Neural progenitor cell (in vitro differentiated cells): Measurements from ENCODE around the gene SRRM4. TPM values are rescaled to one million over a fixed set of nuclear protein-coding genes. Genes with fewer than 3 reads are reported as not detected.

ENCODE experiments used
- DNase-seq: peaks from one replicate; pipeline ENCODE4 v3.0.0-alpha.2; 2016; ENCODE audit warnings: low spot score
- H2AFZ ChIP-seq: fragments of 200-600 bp; sonication (generic); replicated peaks from 2 replicates; pipeline ENCODE4 v1.6.1; 2016; ENCODE audit warnings: antibody characterized with exemption
- H3F3A ChIP-seq: fragments of 200-600 bp; sonication (generic); 2 replicates; pipeline ENCODE4 v1.6.1; 2016; ENCODE audit warnings: antibody characterized with exemption, low read depth
- H3K27ac ChIP-seq: fragments of 200-600 bp; sonication (generic); 2 replicates; pipeline ENCODE4 v1.5.1; 2016; ENCODE audit warnings: mild to moderate bottlenecking
- H3K27me3 ChIP-seq: fragments of 200-600 bp; sonication (generic); 2 replicates; pipeline ENCODE4 v1.6.1; 2016; ENCODE audit warnings: mild to moderate bottlenecking, moderate library complexity
- H3K36me3 ChIP-seq: fragments of 200-600 bp; sonication (generic); 2 replicates; pipeline ENCODE4 v1.5.1; 2016
- H3K4me1 ChIP-seq: fragments of 200-600 bp; sonication (generic); 2 replicates; pipeline ENCODE4 v1.6.1; 2016; ENCODE audit warnings: mixed run types
- H3K4me2 ChIP-seq: fragments of 200-600 bp; sonication (generic); 2 replicates; pipeline ENCODE4 v1.6.1; 2016
- H3K4me3 ChIP-seq: fragments of 200-600 bp; sonication (generic); 2 replicates; pipeline ENCODE4 v1.5.1; 2016
- H3K79me2 ChIP-seq: fragments of 200-600 bp; sonication (generic); 2 replicates; pipeline ENCODE4 v1.6.1; 2016; ENCODE audit warnings: low read depth
- H3K9ac ChIP-seq: fragments of 200-600 bp; sonication (generic); 2 replicates; pipeline ENCODE4 v1.6.1; 2016
- H3K9me3 ChIP-seq: fragments of 200-600 bp; sonication (generic); 2 replicates; pipeline ENCODE4 v1.5.1; 2016; ENCODE audit warnings: low read depth
- H4K20me1 ChIP-seq: fragments of 200-600 bp; sonication (generic); 2 replicates; pipeline ENCODE4 v1.6.1; 2016; ENCODE audit warnings: low read depth
- H3K27ac Mint-ChIP-seq: 3 replicates; pipeline ENCODE4 v1.8.0; 2021; ENCODE audit warnings: mixed read lengths
- H3K27me3 Mint-ChIP-seq: 2 replicates; pipeline ENCODE4 v1.8.0; 2022; ENCODE audit warnings: low read depth, mild to moderate bottlenecking, inconsistent platforms, moderate library complexity, mixed read lengths; ENCODE audit not compliant: insufficient read depth
- H3K36me3 Mint-ChIP-seq: 3 replicates; pipeline ENCODE4 v1.8.0; 2021; ENCODE audit warnings: mixed read lengths
- H3K4me1 Mint-ChIP-seq: 3 replicates; pipeline ENCODE4 v1.8.0; 2021; ENCODE audit warnings: mixed read lengths
- H3K4me3 Mint-ChIP-seq: 3 replicates; pipeline ENCODE4 v1.8.0; 2021; ENCODE audit warnings: mild to moderate bottlenecking, moderate library complexity, mixed read lengths
- H3K9me3 Mint-ChIP-seq: 3 replicates; pipeline ENCODE4 v1.8.0; 2020; ENCODE audit warnings: mixed read lengths
- EZH2 ChIP-seq: fragments of 200-600 bp; sonication (generic); IDR thresholded peaks from 2 replicates; pipeline ENCODE4 v1.6.1; 2017; ENCODE audit warnings: antibody characterized with exemption, mild to moderate bottlenecking, moderate library complexity
- EZH2phosphoT487 ChIP-seq: fragments of 200-600 bp; sonication (generic); IDR thresholded peaks from 2 replicates; pipeline ENCODE4 v1.6.1; 2017; ENCODE audit warnings: antibody characterized with exemption
- total RNA-seq: library from RNA; depleted of rRNA; stranded (reverse); fragments of >200 nt; gene quantifications from 2 replicates; pipeline ENCODE4 v1.2.3, GENCODE V29; 2015; ENCODE audit warnings: low replicate concordance
- TF ChIP-seq, protein P1 (sequence below): fragments of 200-600 bp; sonication (generic); IDR thresholded peaks from 2 replicates; pipeline ENCODE4 v1.5.1; 2017; ENCODE audit warnings: antibody characterized with exemption, mild to moderate bottlenecking

Gene SRRM4, protein sequence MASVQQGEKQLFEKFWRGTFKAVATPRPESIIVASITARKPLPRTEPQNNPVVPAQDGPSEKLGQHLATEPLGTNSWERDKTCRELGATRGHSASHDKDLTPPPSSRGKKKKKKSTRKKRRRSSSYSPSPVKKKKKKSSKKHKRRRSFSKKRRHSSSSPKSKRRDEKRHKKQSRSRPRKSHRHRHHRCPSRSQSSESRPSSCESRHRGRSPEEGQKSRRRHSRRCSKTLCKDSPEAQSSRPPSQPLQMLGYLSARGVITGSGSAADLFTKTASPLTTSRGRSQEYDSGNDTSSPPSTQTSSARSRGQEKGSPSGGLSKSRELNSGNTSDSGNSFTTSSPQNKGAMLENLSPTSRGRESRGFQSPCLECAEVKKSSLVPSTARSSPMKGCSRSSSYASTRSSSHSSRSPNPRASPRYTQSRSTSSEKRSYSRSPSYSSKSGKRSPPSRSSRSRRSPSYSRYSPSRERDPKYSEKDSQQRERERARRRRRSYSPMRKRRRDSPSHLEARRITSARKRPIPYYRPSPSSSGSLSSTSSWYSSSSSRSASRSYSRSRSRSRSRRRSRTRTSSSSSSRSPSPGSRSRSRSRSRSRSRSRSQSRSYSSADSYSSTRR
- 0.07 and 0.34 TPM in 2 replicates for total RNA-seq

DNA sequence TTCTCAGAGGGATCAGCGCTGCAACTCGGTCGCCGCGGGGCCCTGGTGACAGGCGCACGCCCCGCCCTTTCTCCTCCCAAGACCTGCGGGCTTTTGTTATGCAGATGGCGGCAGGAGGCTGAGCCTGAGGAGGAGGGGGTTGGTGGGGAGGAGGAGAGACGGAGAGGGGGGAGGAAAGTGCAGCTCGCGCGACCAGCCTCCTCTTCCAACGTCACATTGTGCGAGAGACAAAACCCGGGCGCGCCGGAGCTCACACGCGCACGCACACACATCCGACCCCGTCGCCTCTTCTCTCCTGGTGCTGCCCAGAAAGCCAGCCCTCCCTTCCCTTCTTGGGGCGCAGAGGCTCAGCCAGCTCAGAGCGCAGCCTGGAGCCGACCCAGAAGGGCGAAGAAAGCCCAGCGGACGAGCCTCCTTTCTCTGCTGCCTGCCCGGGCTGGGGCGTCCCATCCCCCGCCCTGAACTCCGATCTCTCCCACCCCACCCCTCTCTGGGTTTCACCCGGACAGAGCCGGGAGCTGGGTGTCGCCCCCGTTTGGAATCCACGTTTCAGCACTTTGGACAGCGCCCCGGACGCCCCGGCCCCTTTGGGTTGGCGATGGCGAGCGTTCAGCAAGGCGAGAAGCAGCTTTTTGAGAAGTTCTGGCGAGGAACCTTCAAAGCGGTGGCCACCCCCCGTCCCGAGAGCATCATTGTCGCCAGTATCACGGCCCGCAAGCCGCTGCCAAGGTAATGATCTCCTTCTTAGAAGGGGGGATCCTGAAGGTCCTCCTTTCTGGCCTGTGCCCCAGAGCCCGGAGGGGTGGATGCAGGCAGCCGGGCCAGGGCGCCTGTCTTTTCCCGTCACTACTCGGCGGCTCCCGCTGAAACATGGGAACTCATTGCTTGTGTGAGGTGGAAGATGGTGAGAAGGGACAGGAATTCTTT lies at the start of gene SRRM4:
Gene SRRM4 (plus strand): TSS at position 257 of the 927 bp plus-strand sequence. CDS start 342 bp downstream, at position 599.
- no peak within 1 kb of the TSS for H3K9ac ChIP-seq

DNA sequence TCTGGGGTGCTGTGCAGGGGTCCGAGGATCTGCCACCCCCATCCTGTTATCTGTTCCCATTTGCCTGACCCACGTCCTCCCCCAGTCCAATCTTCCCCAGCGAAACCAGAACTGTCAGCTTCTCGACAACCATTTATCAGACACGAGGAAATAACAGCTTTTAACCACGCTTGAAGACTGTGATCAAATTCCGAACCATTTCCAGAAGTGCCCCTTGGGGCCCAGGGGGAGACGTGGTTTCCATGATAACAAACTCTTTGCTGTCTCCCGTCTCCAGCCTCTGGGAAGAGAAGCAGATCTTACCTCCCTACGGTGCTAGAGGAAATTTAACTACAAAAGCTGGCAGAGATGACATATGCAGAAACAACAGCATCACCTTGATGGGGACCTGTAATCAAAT lies 35.1 kb upstream of the SRRM4 start:
- TF ChIP-seq EZH2 = no peak
- TF ChIP-seq EZH2phosphoT487 = no peak
- TF ChIP-seq, protein P1, sequence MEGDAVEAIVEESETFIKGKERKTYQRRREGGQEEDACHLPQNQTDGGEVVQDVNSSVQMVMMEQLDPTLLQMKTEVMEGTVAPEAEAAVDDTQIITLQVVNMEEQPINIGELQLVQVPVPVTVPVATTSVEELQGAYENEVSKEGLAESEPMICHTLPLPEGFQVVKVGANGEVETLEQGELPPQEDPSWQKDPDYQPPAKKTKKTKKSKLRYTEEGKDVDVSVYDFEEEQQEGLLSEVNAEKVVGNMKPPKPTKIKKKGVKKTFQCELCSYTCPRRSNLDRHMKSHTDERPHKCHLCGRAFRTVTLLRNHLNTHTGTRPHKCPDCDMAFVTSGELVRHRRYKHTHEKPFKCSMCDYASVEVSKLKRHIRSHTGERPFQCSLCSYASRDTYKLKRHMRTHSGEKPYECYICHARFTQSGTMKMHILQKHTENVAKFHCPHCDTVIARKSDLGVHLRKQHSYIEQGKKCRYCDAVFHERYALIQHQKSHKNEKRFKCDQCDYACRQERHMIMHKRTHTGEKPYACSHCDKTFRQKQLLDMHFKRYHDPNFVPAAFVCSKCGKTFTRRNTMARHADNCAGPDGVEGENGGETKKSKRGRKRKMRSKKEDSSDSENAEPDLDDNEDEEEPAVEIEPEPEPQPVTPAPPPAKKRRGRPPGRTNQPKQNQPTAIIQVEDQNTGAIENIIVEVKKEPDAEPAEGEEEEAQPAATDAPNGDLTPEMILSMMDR = no peak
- no peaks in the 10 kb centered on the region for H3K9me3 Mint-ChIP-seq
- H3K36me3 Mint-ChIP-seq = no peaks in the 10 kb centered on the region
- no peak overlapping the region for H3K4me3 Mint-ChIP-seq
- H3K4me1 Mint-ChIP-seq = no peaks in the 10 kb centered on the region
- no peak overlapping the region for H3K27ac Mint-ChIP-seq
- H3K4me2 ChIP-seq = no peak overlapping the region
- H4K20me1 ChIP-seq = no peaks in the 10 kb centered on the region
- no peaks in the 10 kb centered on the region for H3K36me3 ChIP-seq
- no peak overlapping the region for H3K9ac ChIP-seq
- H2AFZ ChIP-seq = no peak overlapping the region
- no peaks in the 10 kb centered on the region for H3K79me2 ChIP-seq
- H3K27me3 ChIP-seq = peaks cover 21% of the 10 kb centered on the region
- no peaks in the 10 kb centered on the region for H3K9me3 ChIP-seq
- no peak for DNase-seq
- H3K4me3 ChIP-seq = no peak overlapping the region
- no peaks in the 10 kb centered on the region for H3K4me1 ChIP-seq
- H3K27me3 Mint-ChIP-seq = no peaks in the 10 kb centered on the region
- no peak overlapping the region for H3K27ac ChIP-seq
- no peaks in the 10 kb centered on the region for H3F3A ChIP-seq

More for the DNA sequence above, at the start of gene SRRM4:
- no peaks in the 10 kb centered on the region for H3K9me3 Mint-ChIP-seq
- H3K4me3 ChIP-seq = peak within 1 kb of the TSS; percentile 73
- H4K20me1 ChIP-seq = peaks cover 7% of the 10 kb centered on the region
- H3K4me2 ChIP-seq = peak within 1 kb of the TSS; percentile 100
- H3F3A ChIP-seq = peaks cover 32% of the 10 kb centered on the region
- peak within 1 kb of the TSS; percentile 87 for H3K4me3 Mint-ChIP-seq
- H3K27ac Mint-ChIP-seq = no peak within 1 kb of the TSS
- peak; percentile 95 for DNase-seq
- H3K36me3 Mint-ChIP-seq = no peaks in the 10 kb centered on the region
- no peaks in the 10 kb centered on the region for H3K9me3 ChIP-seq
- peaks cover 25% of the 10 kb centered on the region for H3K4me1 Mint-ChIP-seq
- H3K79me2 ChIP-seq = no peaks in the 10 kb centered on the region
- no peaks in the 10 kb centered on the region for H3K36me3 ChIP-seq
- H2AFZ ChIP-seq = peak within 1 kb of the TSS; percentile 60
- H3K27ac ChIP-seq = no peak within 1 kb of the TSS
- no peak for TF ChIP-seq EZH2phosphoT487
- no peak for TF ChIP-seq EZH2
- TF ChIP-seq, protein P1 = no peak
- peaks cover 22% of the 10 kb centered on the region for H3K4me1 ChIP-seq
- peaks cover 23% of the 10 kb centered on the region for H3K27me3 Mint-ChIP-seq
- peaks cover 55% of the 10 kb centered on the region for H3K27me3 ChIP-seq

DNA sequence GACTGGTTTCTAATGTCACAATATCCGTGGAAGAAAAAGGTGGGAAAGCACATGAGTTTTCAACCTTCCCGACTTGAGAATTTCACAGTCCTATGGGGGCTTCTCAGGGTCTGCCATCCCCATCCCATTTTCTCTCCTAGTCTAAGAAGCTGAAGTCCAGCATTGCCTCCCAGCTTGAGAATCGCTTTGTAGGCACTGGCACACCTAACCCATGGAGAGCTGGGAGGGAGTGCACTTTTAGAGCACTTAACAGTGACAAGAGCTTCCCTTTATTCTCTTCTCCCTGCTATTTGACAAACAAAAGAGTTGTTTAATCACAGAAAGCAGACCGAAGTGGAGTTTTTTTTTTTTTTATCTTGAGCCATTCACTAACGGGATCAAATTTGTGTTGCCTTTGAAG lies 22.8 kb upstream of the SRRM4 start:
- no peak overlapping the region for H3K4me3 Mint-ChIP-seq
- Histone ChIP-seq H3K9ac (no peak overlapping the region), H3K27ac (no peak overlapping the region), H3K27me3 (no peaks in the 10 kb centered on the region), H3K4me1 (peaks cover 10% of the 10 kb centered on the region), H3K4me3 (no peak overlapping the region), H3K9me3 (no peaks in the 10 kb centered on the region), H3F3A (no peaks in the 10 kb centered on the region), H3K79me2 (no peaks in the 10 kb centered on the region), H4K20me1 (no peaks in the 10 kb centered on the region), H3K36me3 (no peaks in the 10 kb centered on the region), H2AFZ (peak overlapping the region; percentile 42), H3K4me2 (no peak overlapping the region)
- peaks cover 9% of the 10 kb centered on the region for H3K4me1 Mint-ChIP-seq
- H3K27me3 Mint-ChIP-seq = no peaks in the 10 kb centered on the region
- H3K9me3 Mint-ChIP-seq = no peaks in the 10 kb centered on the region
- H3K36me3 Mint-ChIP-seq = no peaks in the 10 kb centered on the region
- TF ChIP-seq, protein P1 = no peak
- TF ChIP-seq EZH2phosphoT487 (no peak), EZH2 (no peak)
- peak; percentile 35 for DNase-seq
- H3K27ac Mint-ChIP-seq = no peak overlapping the region
